ENCODE results near the gene TMEM106C.

TMEM106C gene

GRCh38 chr12:47964106-47964728 is 821 bp downstream of the TMEM106C start:
- TF ChIP-seq FOXP2 (optimal IDR thresholded peaks at IDR 0.05; ENCODE audit: borderline replicate concordance, extremely low read depth, extremely low read length, insufficient read depth) (no peak), TAF1 (IDR thresholded peaks at IDR 0.05; ENCODE audit: borderline replicate concordance, insufficient read depth, low read length) (no peak), REST (IDR thresholded peaks at IDR 0.05; ENCODE audit: insufficient read depth in 1 of 2, low read depth in 2 of 2, low read length in 2 of 2) (no peak), SIN3A (IDR thresholded peaks at IDR 0.05; ENCODE audit: borderline replicate concordance, insufficient read depth, low read length) (no peak), POLR2AphosphoS5 (IDR thresholded peaks at IDR 0.05; ENCODE audit: low read depth, low read length) (no peak)

GRCh38 chr12:47965581-47965980 is 2.2 kb downstream of the TMEM106C start:
- TF ChIP-seq SIN3A (IDR thresholded peaks at IDR 0.05; ENCODE audit: borderline replicate concordance, insufficient read depth, low read length) (no peak), POLR2AphosphoS5 (IDR thresholded peaks at IDR 0.05; ENCODE audit: low read depth, low read length) (no peak), FOXP2 (optimal IDR thresholded peaks at IDR 0.05; ENCODE audit: borderline replicate concordance, extremely low read depth, extremely low read length, insufficient read depth) (no peak), REST (IDR thresholded peaks at IDR 0.05; ENCODE audit: insufficient read depth in 1 of 2, low read depth in 2 of 2, low read length in 2 of 2) (no peak), TAF1 (IDR thresholded peaks at IDR 0.05; ENCODE audit: borderline replicate concordance, insufficient read depth, low read length) (no peak)

- no peak for TF ChIP-seq REST (IDR thresholded peaks at IDR 0.05; ENCODE audit: insufficient read depth in 1 of 2, low read depth in 2 of 2, low read length in 2 of 2)
- no peak for TF ChIP-seq FOXP2 (optimal IDR thresholded peaks at IDR 0.05; ENCODE audit: borderline replicate concordance, extremely low read depth, extremely low read length, insufficient read depth)
- no peak for TF ChIP-seq SIN3A (IDR thresholded peaks at IDR 0.05; ENCODE audit: borderline replicate concordance, insufficient read depth, low read length)
- no peak for TF ChIP-seq POLR2AphosphoS5 (IDR thresholded peaks at IDR 0.05; ENCODE audit: low read depth, low read length)
- TF ChIP-seq TAF1 (IDR thresholded peaks at IDR 0.05; ENCODE audit: borderline replicate concordance, insufficient read depth, low read length) = no peak
Observed at GRCh38 chr12:47967461-47968321, 4.3 kb downstream of the TMEM106C start.

GRCh38 chr12:47969845-47970244 is 6.4 kb downstream of the TMEM106C start:
- TF ChIP-seq REST (IDR thresholded peaks at IDR 0.05; ENCODE audit: insufficient read depth in 1 of 2, low read depth in 2 of 2, low read length in 2 of 2) = no peak

Measured in PFSK-1 (cell line).